HG02885 (cell line): ENCODE results near the gene GPC6.

Source experiments
- ATAC-seq: cut with Tn5 transposase; IDR thresholded peaks from one replicate; pipeline ENCODE4 v1.9.1; 2021; ENCODE audit warnings: mild to moderate bottlenecking; ENCODE audit not compliant: unreplicated experiment, poor library complexity

GPC6 gene

GRCh38 chr13:93755341-93755740 is 528.7 kb downstream of the GPC6 start:
- no peak for ATAC-seq

GRCh38 chr13:93758575-93758974 is 532.0 kb downstream of the GPC6 start:
- ATAC-seq = no peak

GRCh38 chr13:93762708-93763426 is 536.3 kb downstream of the GPC6 start:
- no peak for ATAC-seq

GRCh38 chr13:93765062-93765461 is 538.5 kb downstream of the GPC6 start:
- no peak for ATAC-seq

GRCh38 chr13:93765811-93766210 is 539.2 kb downstream of the GPC6 start:
- ATAC-seq = no peak

- no peak for ATAC-seq
These were observed 540.1 kb downstream of the GPC6 start for GRCh38 chr13:93766719-93767118.

- ATAC-seq = no peak
These were observed 540.7 kb downstream of the GPC6 start for GRCh38 chr13:93767180-93767916.

GRCh38 chr13:93767917-93768409 is 541.4 kb downstream of the GPC6 start:
- no peak for ATAC-seq

GRCh38 chr13:93769101-93769500 is 542.5 kb downstream of the GPC6 start:
- no peak for ATAC-seq

- no peak for ATAC-seq
These were observed 543.0 kb downstream of the GPC6 start for GRCh38 chr13:93769607-93770006.

GRCh38 chr13:93771227-93771626 is 544.6 kb downstream of the GPC6 start:
- ATAC-seq = no peak

- no peak for ATAC-seq
These were observed 545.2 kb downstream of the GPC6 start for GRCh38 chr13:93771782-93772181.

GRCh38 chr13:93774506-93774905 is 547.9 kb downstream of the GPC6 start:
- ATAC-seq = no peak

GRCh38 chr13:93775027-93775426 is 548.4 kb downstream of the GPC6 start:
- no peak for ATAC-seq

- no peak for ATAC-seq
These were observed 549.0 kb downstream of the GPC6 start for GRCh38 chr13:93775507-93776108.

GRCh38 chr13:93776936-93777335 is 550.3 kb downstream of the GPC6 start:
- no peak for ATAC-seq

GRCh38 chr13:93777504-93777903 is 550.9 kb downstream of the GPC6 start:
- ATAC-seq = no peak

GRCh38 chr13:93778548-93778947 is 551.9 kb downstream of the GPC6 start:
- no peak for ATAC-seq

- ATAC-seq = no peak
These were observed 557.6 kb downstream of the GPC6 start for GRCh38 chr13:93784191-93784590.

GRCh38 chr13:93786846-93787489 is 560.4 kb downstream of the GPC6 start:
- ATAC-seq = no peak

- ATAC-seq = no peak
These were observed 561.8 kb downstream of the GPC6 start for GRCh38 chr13:93788456-93788855.
